ENCODE results near the gene MRPL17.

MRPL17 gene

GRCh38 chr11:6653097-6653496 is 30.0 kb downstream of the MRPL17 start:
- DNase-seq: no peak

GRCh38 chr11:6652182-6652581 is 31.0 kb downstream of the MRPL17 start:
- no peak for DNase-seq

- DNase-seq: no peak
Observed at GRCh38 chr11:6650980-6651379, 32.2 kb downstream of the MRPL17 start.

GRCh38 chr11:6650104-6650503 is 33.0 kb downstream of the MRPL17 start:
- no peak for DNase-seq

- no peak for DNase-seq
Observed at GRCh38 chr11:6648501-6648900, 34.6 kb downstream of the MRPL17 start.

- no peak for DNase-seq
Observed at GRCh38 chr11:6647836-6648235, 35.3 kb downstream of the MRPL17 start.

GRCh38 chr11:6646918-6647679 is 36.0 kb downstream of the MRPL17 start:
- DNase-seq: peak; percentile 36 to 40

GRCh38 chr11:6646576-6646917 is 36.6 kb downstream of the MRPL17 start:
- DNase-seq: no peak

GRCh38 chr11:6646071-6646470 is 37.1 kb downstream of the MRPL17 start:
- DNase-seq: no peak

- no peak for DNase-seq
Observed at GRCh38 chr11:6642957-6643356, 40.2 kb downstream of the MRPL17 start.

GRCh38 chr11:6640985-6641701 is 42.0 kb downstream of the MRPL17 start:
- DNase-seq: no peak

- DNase-seq: no peak
Observed at GRCh38 chr11:6640036-6640984, 42.8 kb downstream of the MRPL17 start.

- no peak for DNase-seq
Observed at GRCh38 chr11:6638429-6638828, 44.7 kb downstream of the MRPL17 start.

- DNase-seq: no peak
Observed at GRCh38 chr11:6637871-6638270, 45.3 kb downstream of the MRPL17 start.

- no peak for DNase-seq
Observed at GRCh38 chr11:6636480-6636879, 46.7 kb downstream of the MRPL17 start.

GRCh38 chr11:6635082-6635932 is 47.8 kb downstream of the MRPL17 start:
- no peak for DNase-seq

- no peak for DNase-seq
Observed at GRCh38 chr11:6634534-6634933, 48.6 kb downstream of the MRPL17 start.

GRCh38 chr11:6633422-6634408 is 49.4 kb downstream of the MRPL17 start:
- DNase-seq: no peak

GRCh38 chr11:6632116-6633073 is 50.7 kb downstream of the MRPL17 start:
- DNase-seq: no peak

GRCh38 chr11:6631361-6631890 is 51.7 kb downstream of the MRPL17 start:
- no peak for DNase-seq

Data from CD4-positive, alpha-beta T cell treated with Interleukin-1 beta for 1 hour (primary cell).